Spleen (tissue), 11 donors: ENCODE measurements around the gene SLC10A3. TPM values are rescaled to one million over a fixed set of nuclear protein-coding genes. Genes with fewer than 3 reads are reported as not detected.

Experiments
- DNase-seq: peaks from one replicate; pipeline ENCODE4 v3.0.0-alpha.2; 2020
- H3K27ac ChIP-seq, 8 donors: fragments of 200-600 bp; sonication (generic) in 7 of 8; 1 replicate in 4 of 8; 2 replicates in 4 of 8; pipeline versions ENCODE4 v1.5.0 to v1.8.0; 2016 to 2021; ENCODE audit warnings: inconsistent platforms in 4 of 8, mild to moderate bottlenecking in 4 of 8, moderate library complexity in 1 of 8
- H3K27me3 ChIP-seq, 7 donors: fragments of 200-600 bp; sonication (generic) in 6 of 7; replicated peaks in 1 of 7; 1 replicate in 4 of 7; 2 replicates in 3 of 7; pipeline versions ENCODE4 v1.5.0 to v1.8.0; 2016 to 2021; ENCODE audit warnings: inconsistent platforms in 3 of 7, mild to moderate bottlenecking in 1 of 7
- H3K36me3 ChIP-seq, 6 donors: fragments of 200-600 bp; sonication (generic) in 5 of 6; 1 replicate in 4 of 6; 2 replicates in 2 of 6; pipeline versions ENCODE4 v1.5.0 to v1.8.0; 2016 to 2021; ENCODE audit warnings: inconsistent platforms in 2 of 6
- H3K4me1 ChIP-seq, 6 donors: fragments of 200-600 bp; sonication (generic) in 5 of 6; 1 replicate in 3 of 6; 2 replicates in 3 of 6; pipeline versions ENCODE4 v1.5.0 to v1.8.0; 2016 to 2021; ENCODE audit warnings: inconsistent platforms in 3 of 6
- H3K4me3 ChIP-seq, 8 donors: fragments of 200-600 bp; sonication (generic) in 7 of 8; 1 replicate in 4 of 8; 2 replicates in 4 of 8; pipeline versions ENCODE4 v1.5.0 to v1.8.0; 2016 to 2021; ENCODE audit warnings: inconsistent platforms in 4 of 8, mild to moderate bottlenecking in 4 of 8, moderate library complexity in 2 of 8
- H3K9me3 ChIP-seq, 8 donors: fragments of 200-600 bp; sonication (generic) in 7 of 8; 1 replicate in 4 of 8; 2 replicates in 4 of 8; pipeline versions ENCODE4 v1.5.0 to v1.8.0; 2016 to 2021; ENCODE audit warnings: inconsistent platforms in 4 of 8
- CTCF ChIP-seq, 11 experiments: fragments of 200-600 bp in 7 of 11; fragments of 450-650 bp in 4 of 11; sonication (generic) in 4 of 11; IDR thresholded peaks in 8 of 11; conservative IDR thresholded peaks in 3 of 11; 1 replicate in 7 of 11; 2 replicates in 4 of 11; pipeline versions ENCODE4 v1.4.0 to v1.8.0; 2016 to 2021; ENCODE audit warnings: antibody characterized with exemption in 11 of 11, inconsistent platforms in 4 of 11, mild to moderate bottlenecking in 1 of 11
- POLR2A ChIP-seq, 3 donors: fragments of 450-650 bp; IDR thresholded peaks; one replicate each; pipeline ENCODE4 v1.5.1; 2017; ENCODE audit warnings: antibody characterized with exemption in 3 of 3, mild to moderate bottlenecking in 1 of 3
- POLR2AphosphoS5 ChIP-seq, 3 donors: sonication (generic); formaldehyde crosslinking; IDR thresholded peaks; one replicate each; pipeline ENCODE4 v1.5.1; 2017; ENCODE audit warnings: antibody characterized with exemption in 3 of 3
- WGBS, 5 donors: extraction: QIAGEN DNeasy Blood & Tissue Kit in 3 of 5; methylation state at CpG; one replicate each; pipeline versions ENCODE4 v1.1.5 to v1.1.7; 2013 to 2018; 5-methylcytosine and 5-hydroxymethylcytosine counted together
- intact Hi-C: fragments of 100-400 bp; cut with DNase I; formaldehyde crosslinking; loops from one replicate; pipeline ENCODE4 v1.15.0; 2023; ENCODE audit warnings: low total_unique reads
- polyA plus RNA-seq, 3 donors: library from polyadenylated mRNA; stranded (reverse); fragments of 200-250 nt; gene quantifications; one replicate each; pipeline ENCODE4 v1.2.1, GENCODE V29; 2013
- total RNA-seq, 7 donors: library from RNA; depleted of rRNA in 3 of 7; stranded (reverse); fragments of >200 nt in 3 of 7; fragmentation: NEBNext Ultra II Directional in 4 of 7; extraction: Animal tissue kit (Norgen Biotek cat#: 25700) in 4 of 7; gene quantifications; one replicate each; pipeline versions ENCODE4 v1.1.0 to v1.2.1, GENCODE V29; 2016 to 2021
- donor health status: healthy with polysubstance abuse.
- donor health status: DM: no; HTN: no; CAD: no; lungs with moderate emphysema.
- donor health status: DM: no; HTN: no; CAD: no.
- donor health status: Bipolar disorder and iron deficiency.
- donor health status: healthy.
- donor health status: DM: no; HTN: no; CAD: no.
- donor health status: DM: yes; HTN: yes; CAD: no.

SLC10A3 gene
- total and polyA plus RNA-seq, 10 donors = 11.0 to 21.8 (median 16.8) TPM

- WGBS, 5 donors = 85 to 94% (median 94%) methylated on average over 3 to 4 of the region's 4 CpGs; no CpG with 5 or more reads in 1 of the 5 donors
- no peaks in the 10 kb centered on the region for H3K27me3 ChIP-seq
- H3K9me3 ChIP-seq = no peaks in the 10 kb centered on the region
- H3K4me3 ChIP-seq = peak overlapping the region in 3 of 8 donors; percentile 50 to 78 (median 51)
- peak overlapping the region in 4 of 8 donors; percentile 91 to 96 (median 96) for H3K27ac ChIP-seq
- no peak for TF ChIP-seq POLR2AphosphoS5 (IDR thresholded peaks at IDR 0.05)
- H3K4me1 ChIP-seq = peaks cover 0 to 59% (median 38%) of the 10 kb centered on the region in 6 donors
- H3K36me3 ChIP-seq = peaks cover 0 to 28% (median 0%) of the 10 kb centered on the region in 6 donors
- DNase-seq = peak; percentile 70
- intact Hi-C loops = no loop called here
These were observed 1.2 kb downstream of the SLC10A3 start for GRCh38 chrX:154489182-154489581.

- intact Hi-C loops = no loop called here
- 88 to 95% (median 91%) methylated on average over 14 to 20 of the region's 20 CpGs; no CpG with 5 or more reads in 1 of the 5 donors for WGBS, 5 donors
- Histone ChIP-seq H3K4me3 (no peak overlapping the region), H3K27me3 (no peaks in the 10 kb centered on the region), H3K4me1 (peaks cover 0 to 64% (median 39%) of the 10 kb centered on the region in 6 donors), H3K36me3 (peaks cover 0 to 35% (median 0%) of the 10 kb centered on the region in 6 donors), H3K27ac (peak overlapping the region in 1 of 8 donors; percentile 96), H3K9me3 (no peaks in the 10 kb centered on the region)
- TF ChIP-seq POLR2A (IDR thresholded peaks at IDR 0.05) (no peak), POLR2AphosphoS5 (IDR thresholded peaks at IDR 0.05) (no peak), CTCF (IDR thresholded peaks at IDR 0.05 in 8 of 11, conservative IDR thresholded peaks at IDR 0.05 in 3 of 11) (no peak)
- peak; percentile 77 for DNase-seq
These were observed 1.9 kb downstream of the SLC10A3 start for GRCh38 chrX:154488336-154489075.

- H3K4me1 ChIP-seq = peaks cover 0 to 64% (median 39%) of the 10 kb centered on the region in 6 donors
- TF ChIP-seq POLR2AphosphoS5 (IDR thresholded peaks at IDR 0.05) (no peak), POLR2A (IDR thresholded peaks at IDR 0.05) (no peak), CTCF (IDR thresholded peaks at IDR 0.05 in 8 of 11, conservative IDR thresholded peaks at IDR 0.05 in 3 of 11) (no peak)
- H3K4me3 ChIP-seq = no peak overlapping the region
- peak; percentile 79 for DNase-seq
- 85 to 100% (median 93%) methylated on average over 3 to 28 of the region's 28 CpGs for WGBS, 5 donors
- no peaks in the 10 kb centered on the region for H3K9me3 ChIP-seq
- H3K27me3 ChIP-seq = no peaks in the 10 kb centered on the region
- H3K36me3 ChIP-seq = peaks cover 0 to 36% (median 0%) of the 10 kb centered on the region in 6 donors
- peak overlapping the region in 3 of 8 donors; percentile 87 to 90 (median 88) for H3K27ac ChIP-seq
- intact Hi-C loops = no loop called here
These were observed 2.7 kb downstream of the SLC10A3 start for GRCh38 chrX:154487518-154488290.

- Histone ChIP-seq H3K4me3 (peak within 1 kb of the TSS; percentile 62 to 91 (median 72)), H3K9me3 (no peaks in the 10 kb centered on the region), H3K36me3 (peaks cover 0 to 36% (median 0%) of the 10 kb centered on the region in 6 donors), H3K27ac (peak within 1 kb of the TSS; percentile 65 to 92 (median 86)), H3K4me1 (peaks cover 0 to 63% (median 39%) of the 10 kb centered on the region in 6 donors), H3K27me3 (no peaks in the 10 kb centered on the region)
- peak; percentile 88 for DNase-seq
- 1 to 54% (median 5%) methylated on average over 3 to 95 of the region's 95 CpGs for WGBS, 5 donors
- TF ChIP-seq POLR2A (IDR thresholded peaks at IDR 0.05) (no peak), POLR2AphosphoS5 (IDR thresholded peaks at IDR 0.05) (peak; percentile 47 to 64 (median 51))
- intact Hi-C loops = no loop called here
These were observed 3.8 kb downstream of the SLC10A3 start, which contains the start of gene UBL4A for GRCh38 chrX:154486396-154487207. Gene UBL4A, minus strand, starts transcription at chrX:154486615. Its CDS starts 31 bp downstream, at chrX:154486584.
